Activated T-cell treated with anti-CD3 and anti-CD28 coated beads for 4 hours (primary cell): Measurements from ENCODE around the gene DEFB129.
"Not testable (repeated sequence)": the region's sequence is repeated elsewhere in the genome, so short reads cannot be mapped to it uniquely, and the experiment has no call there.

Experiments used
- DNase-seq: peaks from one replicate; pipeline ENCODE4 v3.0.0-alpha.2; 2020

The DEFB129 gene

GRCh38 chr20:226958-227357, at the start of gene DEFB129:
Gene DEFB129 (plus strand): TSS chr20:227258. CDS start chr20:227289, 31 bp downstream.
- no peak for DNase-seq

- DNase-seq, result no peak
Measured at GRCh38 chr20:184288-184687, 42.8 kb upstream of the DEFB129 start.

GRCh38 chr20:187733-188132, 39.3 kb upstream of the DEFB129 start:
- DNase-seq, result no peak

- no peak for DNase-seq
Measured at GRCh38 chr20:189611-190010, 37.4 kb upstream of the DEFB129 start, which contains the start of gene DEFB128. Gene DEFB128 (minus strand): TSS chr20:189711. CDS start chr20:189623, 88 bp downstream.

- no peak for DNase-seq
Measured at GRCh38 chr20:198225-198624, 28.8 kb upstream of the DEFB129 start.

GRCh38 chr20:199996-200395, 27.1 kb upstream of the DEFB129 start:
- no peak for DNase-seq

GRCh38 chr20:203630-204029, 23.4 kb upstream of the DEFB129 start:
- not testable (repeated sequence) for DNase-seq

GRCh38 chr20:208942-209566, 18.0 kb upstream of the DEFB129 start:
- peak; percentile 6 for DNase-seq

GRCh38 chr20:210809-211502, 16.1 kb upstream of the DEFB129 start:
- no peak for DNase-seq

GRCh38 chr20:214383-214782, 12.7 kb upstream of the DEFB129 start:
- DNase-seq, result no peak

GRCh38 chr20:215796-216195, 11.3 kb upstream of the DEFB129 start:
- DNase-seq, result no peak

GRCh38 chr20:217266-217665, 9.8 kb upstream of the DEFB129 start:
- DNase-seq, result no peak

- no peak for DNase-seq
Measured at GRCh38 chr20:219290-220115, 7.6 kb upstream of the DEFB129 start.

GRCh38 chr20:221258-221830, 5.7 kb upstream of the DEFB129 start:
- DNase-seq, result no peak

- not testable (repeated sequence) for DNase-seq
Measured at GRCh38 chr20:225879-226278, 1.2 kb upstream of the DEFB129 start.

GRCh38 chr20:227439-228105, 514 bp downstream of the DEFB129 start:
- no peak for DNase-seq

GRCh38 chr20:235891-236290, 8.8 kb downstream of the DEFB129 start:
- no peak for DNase-seq

GRCh38 chr20:237489-237888, 10.4 kb downstream of the DEFB129 start:
- DNase-seq, result peak; percentile 11

- no peak for DNase-seq
Measured at GRCh38 chr20:237929-238328, 10.9 kb downstream of the DEFB129 start.

- DNase-seq, result no peak
Measured at GRCh38 chr20:242905-243304, 15.8 kb downstream of the DEFB129 start.

- no peak for DNase-seq
Measured at GRCh38 chr20:251354-251753, 24.3 kb downstream of the DEFB129 start.

GRCh38 chr20:252801-253200, 25.7 kb downstream of the DEFB129 start:
- DNase-seq, result no peak

- DNase-seq, result not testable (repeated sequence)
Measured at GRCh38 chr20:253447-253846, 26.4 kb downstream of the DEFB129 start.
